ENCODE results near the gene EFCAB6. TPM values are rescaled to one million over a fixed set of nuclear protein-coding genes. Genes with fewer than 3 reads are reported as not detected.

The EFCAB6 gene
- total and polyA plus RNA-seq, 2 of the 13 experiments (the other 11 are each of a cell fraction or from before 2014, with no cell fraction given), result not detected

DNA sequence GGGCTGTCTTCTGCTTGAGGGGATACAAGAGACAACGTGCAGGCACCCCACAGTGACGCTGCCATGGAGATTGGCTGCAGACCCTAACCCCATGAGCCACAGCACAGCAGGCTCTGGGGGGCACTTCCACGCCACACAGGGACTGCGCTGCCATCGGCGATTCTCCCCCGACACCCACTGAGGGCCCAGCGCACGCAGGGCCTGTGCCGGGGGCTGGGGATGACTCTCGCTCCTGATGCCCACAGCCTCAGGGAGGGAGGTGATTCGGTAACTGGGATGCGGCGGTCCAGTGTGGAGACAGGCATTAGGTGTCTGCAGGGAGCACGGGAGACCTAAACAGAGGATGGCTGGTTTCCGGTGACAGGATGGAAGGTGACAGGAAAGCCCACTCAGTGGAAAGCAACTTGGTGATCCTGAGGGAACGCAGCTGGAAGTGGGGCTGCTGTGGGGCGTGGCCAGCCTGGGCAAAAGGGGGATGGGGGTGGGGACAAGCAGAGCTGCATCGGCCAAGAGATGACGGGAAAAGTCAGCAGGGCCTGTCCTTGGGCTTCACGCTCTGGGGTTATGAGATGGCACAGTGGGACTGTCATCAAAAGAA is 37.7 kb downstream of the EFCAB6 start:
- 19% methylated on average over 14 of the region's 21 CpGs for WGBS (ENCODE audit: low lambda C conversion rate)
- intact Hi-C loops (cut with micrococcal nuclease; ENCODE audit: unreplicated experiment) (no loop called here), in situ Hi-C loops (cut with HindIII; ENCODE audit: extremely low pct_ligation_motif_present, low pct_unique_long_range_greater_than_20kb) (no loop called here)
- ChIA-PET POLR2A (no interaction called here), CTCF (ENCODE audit: low intra/inter-chr PET ratio, low total read pairs) (no interaction called here)
- Histone ChIP-seq H4K20me1 (ENCODE audit: insufficient read depth, low read length) (no peaks in the 10 kb centered on the region), H3K27ac (ENCODE audit: extremely low read length, insufficient read depth, low read length) (no peak overlapping the region), H3K79me2 (ENCODE audit: insufficient read depth, low read length) (no peaks in the 10 kb centered on the region), H3K36me3 (replicated peaks in 1 of 2; ENCODE audit: control insufficient read depth in 1 of 2, insufficient read depth in 2 of 2, low read length in 2 of 2) (no peaks in the 10 kb centered on the region), H3K9me3 (ENCODE audit: low read length) (no peaks in the 10 kb centered on the region), H2AFZ (ENCODE audit: low read length) (no peak overlapping the region), H3K4me2 (ENCODE audit: low read depth, low read length) (no peak overlapping the region), H3K9ac (ENCODE audit: insufficient read depth, low read depth, low read length) (no peak overlapping the region), H3K27me3 (ENCODE audit: control insufficient read depth in 1 of 2, insufficient read depth in 2 of 2, low read length in 2 of 2) (no peaks in the 10 kb centered on the region; a peak in 2 of 5 replicates), H3K4me1 (ENCODE audit: insufficient read depth, low read length) (no peaks in the 10 kb centered on the region), H3K4me3 (replicated peaks in 1 of 3; ENCODE audit: insufficient read depth in 1 of 3, low read depth in 2 of 3, low read length in 3 of 3) (no peak overlapping the region)
- ATAC-seq, result no peak
- TF ChIP-seq SAP130 (CRISPR knock-in tag; IDR thresholded peaks at IDR 0.05; ENCODE audit: low read depth) (no peak), ARNT (IDR thresholded peaks at IDR 0.05) (no peak), MTA3 (CRISPR knock-in tag; IDR thresholded peaks at IDR 0.05) (no peak), CENPT (CRISPR knock-in tag; IDR thresholded peaks at IDR 0.05; ENCODE audit: low read depth) (no peak), TGIF2 (CRISPR knock-in tag; IDR thresholded peaks at IDR 0.05) (no peak), KDM2A (CRISPR knock-in tag; IDR thresholded peaks at IDR 0.05; ENCODE audit: borderline replicate concordance, low read depth) (no peak), RELA (CRISPR knock-in tag; IDR thresholded peaks at IDR 0.05) (no peak), ZNF562 (CRISPR knock-in tag; IDR thresholded peaks at IDR 0.05; ENCODE audit: borderline replicate concordance) (no peak)
- TF ChIP-seq, protein P1, sequence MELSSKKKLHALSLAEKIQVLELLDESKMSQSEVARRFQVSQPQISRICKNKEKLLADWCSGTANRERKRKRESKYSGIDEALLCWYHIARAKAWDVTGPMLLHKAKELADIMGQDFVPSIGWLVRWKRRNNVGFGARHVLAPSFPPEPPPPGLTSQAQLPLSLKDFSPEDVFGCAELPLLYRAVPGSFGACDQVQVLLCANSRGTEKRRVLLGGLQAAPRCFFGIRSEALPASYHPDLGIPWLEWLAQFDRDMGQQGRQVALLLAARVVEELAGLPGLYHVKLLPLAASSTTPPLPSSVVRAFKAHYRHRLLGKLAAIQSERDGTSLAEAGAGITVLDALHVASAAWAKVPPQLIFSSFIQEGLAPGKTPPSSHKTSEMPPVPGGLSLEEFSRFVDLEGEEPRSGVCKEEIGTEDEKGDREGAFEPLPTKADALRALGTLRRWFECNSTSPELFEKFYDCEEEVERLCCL (CRISPR knock-in tag; IDR thresholded peaks at IDR 0.05; ENCODE audit: borderline replicate concordance), result no peak
- TF ChIP-seq, protein P2, sequence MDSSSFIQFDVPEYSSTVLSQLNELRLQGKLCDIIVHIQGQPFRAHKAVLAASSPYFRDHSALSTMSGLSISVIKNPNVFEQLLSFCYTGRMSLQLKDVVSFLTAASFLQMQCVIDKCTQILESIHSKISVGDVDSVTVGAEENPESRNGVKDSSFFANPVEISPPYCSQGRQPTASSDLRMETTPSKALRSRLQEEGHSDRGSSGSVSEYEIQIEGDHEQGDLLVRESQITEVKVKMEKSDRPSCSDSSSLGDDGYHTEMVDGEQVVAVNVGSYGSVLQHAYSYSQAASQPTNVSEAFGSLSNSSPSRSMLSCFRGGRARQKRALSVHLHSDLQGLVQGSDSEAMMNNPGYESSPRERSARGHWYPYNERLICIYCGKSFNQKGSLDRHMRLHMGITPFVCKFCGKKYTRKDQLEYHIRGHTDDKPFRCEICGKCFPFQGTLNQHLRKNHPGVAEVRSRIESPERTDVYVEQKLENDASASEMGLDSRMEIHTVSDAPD (CRISPR knock-in tag; IDR thresholded peaks at IDR 0.05), result no peak
- TF ChIP-seq, protein P3, sequence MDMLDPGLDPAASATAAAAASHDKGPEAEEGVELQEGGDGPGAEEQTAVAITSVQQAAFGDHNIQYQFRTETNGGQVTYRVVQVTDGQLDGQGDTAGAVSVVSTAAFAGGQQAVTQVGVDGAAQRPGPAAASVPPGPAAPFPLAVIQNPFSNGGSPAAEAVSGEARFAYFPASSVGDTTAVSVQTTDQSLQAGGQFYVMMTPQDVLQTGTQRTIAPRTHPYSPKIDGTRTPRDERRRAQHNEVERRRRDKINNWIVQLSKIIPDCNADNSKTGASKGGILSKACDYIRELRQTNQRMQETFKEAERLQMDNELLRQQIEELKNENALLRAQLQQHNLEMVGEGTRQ (IDR thresholded peaks at IDR 0.05; ENCODE audit: low read depth, low read length), result no peak
- TF ChIP-seq, protein P3 (CRISPR knock-in tag; IDR thresholded peaks at IDR 0.05; ENCODE audit: borderline replicate concordance), result no peak
- TF ChIP-seq, protein P4, sequence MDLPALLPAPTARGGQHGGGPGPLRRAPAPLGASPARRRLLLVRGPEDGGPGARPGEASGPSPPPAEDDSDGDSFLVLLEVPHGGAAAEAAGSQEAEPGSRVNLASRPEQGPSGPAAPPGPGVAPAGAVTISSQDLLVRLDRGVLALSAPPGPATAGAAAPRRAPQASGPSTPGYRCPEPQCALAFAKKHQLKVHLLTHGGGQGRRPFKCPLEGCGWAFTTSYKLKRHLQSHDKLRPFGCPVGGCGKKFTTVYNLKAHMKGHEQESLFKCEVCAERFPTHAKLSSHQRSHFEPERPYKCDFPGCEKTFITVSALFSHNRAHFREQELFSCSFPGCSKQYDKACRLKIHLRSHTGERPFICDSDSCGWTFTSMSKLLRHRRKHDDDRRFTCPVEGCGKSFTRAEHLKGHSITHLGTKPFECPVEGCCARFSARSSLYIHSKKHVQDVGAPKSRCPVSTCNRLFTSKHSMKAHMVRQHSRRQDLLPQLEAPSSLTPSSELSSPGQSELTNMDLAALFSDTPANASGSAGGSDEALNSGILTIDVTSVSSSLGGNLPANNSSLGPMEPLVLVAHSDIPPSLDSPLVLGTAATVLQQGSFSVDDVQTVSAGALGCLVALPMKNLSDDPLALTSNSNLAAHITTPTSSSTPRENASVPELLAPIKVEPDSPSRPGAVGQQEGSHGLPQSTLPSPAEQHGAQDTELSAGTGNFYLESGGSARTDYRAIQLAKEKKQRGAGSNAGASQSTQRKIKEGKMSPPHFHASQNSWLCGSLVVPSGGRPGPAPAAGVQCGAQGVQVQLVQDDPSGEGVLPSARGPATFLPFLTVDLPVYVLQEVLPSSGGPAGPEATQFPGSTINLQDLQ (CRISPR knock-in tag; IDR thresholded peaks at IDR 0.05), result no peak
- DNase-seq (ENCODE audit: low spot score), result no peak
- no peak for FAIRE-seq
- no TSS peak for BruUV-seq (replicated peaks)

All from HepG2 (cell line).